Metanephros (tissue), 1 donor: Measurements from ENCODE around the gene OR6T1. TPM values are rescaled to one million over a fixed set of nuclear protein-coding genes. Genes with fewer than 3 reads are reported as not detected.

Experiments
- total RNA-seq: library from RNA; depleted of rRNA; stranded (reverse); fragments of >200 nt; gene quantifications from one replicate; pipeline ENCODE4 v1.2.3, GENCODE V29; 2014

OR6T1 gene
- total RNA-seq: not detected

GRCh38 chr11:123943738-123944137, at the start of gene OR6T1:
OR6T1 (minus strand) TSS chr11:123943838; CDS start chr11:123943838, 0 bp downstream.

GRCh38 chr11:123977731-123978347, 34.2 kb upstream of the OR6T1 start, which contains the start of gene OR10S1:
OR10S1 (minus strand) TSS chr11:123977781; CDS start chr11:123977664, 117 bp downstream.

GRCh38 chr11:123939317-123939716, 4.3 kb downstream of the OR6T1 start, which contains the start of gene OR4D5:
OR4D5 (plus strand) TSS chr11:123939617; CDS start chr11:123939617, 0 bp downstream.

GRCh38 chr11:123901867-123902266, 41.8 kb downstream of the OR6T1 start, which contains the start of gene OR8D4:
OR8D4 (plus strand) TSS chr11:123902167; CDS start chr11:123906432, 4,265 bp downstream.

Other genes with a start within 250 kb of the OR6T1 start
- gene ZNF202, start 202.2 kb downstream of the OR6T1 start, total RNA-seq: 12.0 TPM
- gene OR6X1, start 189.3 kb downstream of the OR6T1 start, total RNA-seq: not detected
- not detected for gene OR6M1, start 137.5 kb downstream of the OR6T1 start, total RNA-seq
- gene TMEM225, start 58.2 kb downstream of the OR6T1 start, total RNA-seq: not detected
- gene OR8D4, start 41.7 kb downstream of the OR6T1 start, total RNA-seq: not detected
- not detected for gene OR4D5, start 4.2 kb downstream of the OR6T1 start, total RNA-seq
- gene OR10S1, start 33.9 kb upstream of the OR6T1 start, total RNA-seq: not detected
- gene OR10G6, start 51.3 kb upstream of the OR6T1 start, total RNA-seq: not detected
- not detected for gene OR10G4, start 69.2 kb upstream of the OR6T1 start, total RNA-seq
- not detected for gene OR10G9, start 79.2 kb upstream of the OR6T1 start, total RNA-seq
- gene OR10G8, start 83.0 kb upstream of the OR6T1 start, total RNA-seq: not detected
- not detected for gene OR10G7, start 97.5 kb upstream of the OR6T1 start, total RNA-seq
- gene VWA5A, start 171.6 kb upstream of the OR6T1 start, total RNA-seq: 27.7 TPM
- gene OR10D3, start 239.5 kb upstream of the OR6T1 start, total RNA-seq: not detected